Osteoblast (primary cell): ENCODE results near the gene ODAM. TPM values are rescaled to one million over a fixed set of nuclear protein-coding genes. Genes with fewer than 3 reads are reported as not detected.
"Not testable (repeated sequence)": the region's sequence is repeated elsewhere in the genome, so short reads cannot be mapped to it uniquely, and the experiment has no call there.

Experiments used
- DNase-seq: peaks from one replicate; pipeline ENCODE4 v3.0.0; 2011; ENCODE audit warnings: low spot score, mixed read lengths; ENCODE audit not compliant: insufficient read length; ENCODE audit errors: missing footprints
- H2AFZ ChIP-seq: 2 replicates; pipeline ENCODE4 v1.6.0; 2011; ENCODE audit warnings: mild to moderate bottlenecking, low read length
- H3K27ac ChIP-seq: 2 replicates; pipeline ENCODE4 v1.5.1; 2011; ENCODE audit warnings: mild to moderate bottlenecking, low read depth, low read length, moderate library complexity
- H3K27me3 ChIP-seq: 2 replicates; pipeline ENCODE4 v1.6.0; 2012; ENCODE audit warnings: mild to moderate bottlenecking, control low read depth, inconsistent platforms, low read length, moderate library complexity; ENCODE audit not compliant: insufficient read depth
- H3K36me3 ChIP-seq: 2 replicates; pipeline ENCODE4 v1.5.1; 2011; ENCODE audit warnings: mild to moderate bottlenecking, low read length, control low read depth, moderate library complexity; ENCODE audit not compliant: insufficient read depth
- H3K4me1 ChIP-seq: 2 replicates; pipeline ENCODE4 v1.5.1; 2011; ENCODE audit warnings: mild to moderate bottlenecking, low read length, control low read depth, moderate library complexity; ENCODE audit not compliant: insufficient read depth
- H3K4me2 ChIP-seq: 2 replicates; pipeline ENCODE4 v1.6.0; 2011; ENCODE audit warnings: mild to moderate bottlenecking, low read length; ENCODE audit not compliant: insufficient read depth
- H3K4me3 ChIP-seq: fragments of 200-600 bp; sonication (generic); 3 replicates; pipeline ENCODE4 v1.5.1; 2012; ENCODE audit warnings: mild to moderate bottlenecking, low read length, inconsistent platforms; ENCODE audit not compliant: insufficient read depth
- H3K79me2 ChIP-seq: 2 replicates; pipeline ENCODE4 v1.6.0; 2012; ENCODE audit warnings: mild to moderate bottlenecking, low read length, control low read depth, inconsistent platforms; ENCODE audit not compliant: insufficient read depth
- H3K9me3 ChIP-seq: 2 replicates; pipeline ENCODE4 v1.5.1; 2011; ENCODE audit warnings: low read depth, low read length, control low read depth
- H4K20me1 ChIP-seq: 2 replicates; pipeline ENCODE4 v1.6.0; 2012; ENCODE audit warnings: mild to moderate bottlenecking, low read length, control low read depth; ENCODE audit not compliant: insufficient read depth
- total RNA-seq: library from RNA; depleted of rRNA; stranded (reverse); fragments of >200 nt; gene quantifications from 2 replicates; pipeline ENCODE4 v1.2.3, GENCODE V29; 2012
- TF ChIP-seq, protein P1 (sequence below): IDR thresholded peaks from 2 replicates; pipeline ENCODE4 v1.5.1; 2011; ENCODE audit warnings: mild to moderate bottlenecking, low read depth, low read length, moderate library complexity; ENCODE audit errors: extremely low read depth

The ODAM gene
- total RNA-seq, 1 donor = not detected

DNA sequence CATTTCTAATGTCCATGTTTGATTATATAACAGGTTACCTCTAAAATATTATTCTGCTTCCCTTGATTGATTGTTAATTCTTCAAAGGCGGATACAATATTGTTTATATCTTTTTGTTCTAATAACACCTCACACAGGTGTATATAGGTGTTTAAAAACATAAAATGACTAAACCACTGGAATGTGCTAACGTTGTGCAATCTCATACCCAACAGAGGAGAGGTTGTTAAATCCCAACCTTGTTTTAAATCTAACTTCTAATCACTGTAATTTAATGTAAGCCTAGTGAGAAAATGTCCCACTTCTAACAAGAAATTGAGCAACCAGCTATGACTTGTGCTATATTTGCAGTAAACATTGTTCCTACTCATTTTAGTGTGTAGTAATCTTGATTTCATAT is 1.3 kb downstream of the ODAM start:
- TF ChIP-seq, protein P1, sequence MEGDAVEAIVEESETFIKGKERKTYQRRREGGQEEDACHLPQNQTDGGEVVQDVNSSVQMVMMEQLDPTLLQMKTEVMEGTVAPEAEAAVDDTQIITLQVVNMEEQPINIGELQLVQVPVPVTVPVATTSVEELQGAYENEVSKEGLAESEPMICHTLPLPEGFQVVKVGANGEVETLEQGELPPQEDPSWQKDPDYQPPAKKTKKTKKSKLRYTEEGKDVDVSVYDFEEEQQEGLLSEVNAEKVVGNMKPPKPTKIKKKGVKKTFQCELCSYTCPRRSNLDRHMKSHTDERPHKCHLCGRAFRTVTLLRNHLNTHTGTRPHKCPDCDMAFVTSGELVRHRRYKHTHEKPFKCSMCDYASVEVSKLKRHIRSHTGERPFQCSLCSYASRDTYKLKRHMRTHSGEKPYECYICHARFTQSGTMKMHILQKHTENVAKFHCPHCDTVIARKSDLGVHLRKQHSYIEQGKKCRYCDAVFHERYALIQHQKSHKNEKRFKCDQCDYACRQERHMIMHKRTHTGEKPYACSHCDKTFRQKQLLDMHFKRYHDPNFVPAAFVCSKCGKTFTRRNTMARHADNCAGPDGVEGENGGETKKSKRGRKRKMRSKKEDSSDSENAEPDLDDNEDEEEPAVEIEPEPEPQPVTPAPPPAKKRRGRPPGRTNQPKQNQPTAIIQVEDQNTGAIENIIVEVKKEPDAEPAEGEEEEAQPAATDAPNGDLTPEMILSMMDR = no peak
- Histone ChIP-seq H3K4me2 (no peak overlapping the region), H4K20me1 (no peaks in the 10 kb centered on the region), H3K27ac (no peak overlapping the region), H2AFZ (no peak overlapping the region), H3K9me3 (no peaks in the 10 kb centered on the region), H3K79me2 (no peaks in the 10 kb centered on the region), H3K27me3 (no peaks in the 10 kb centered on the region), H3K4me1 (no peaks in the 10 kb centered on the region), H3K4me3 (no peak overlapping the region), H3K36me3 (no peaks in the 10 kb centered on the region)
- DNase-seq = no peak

DNA sequence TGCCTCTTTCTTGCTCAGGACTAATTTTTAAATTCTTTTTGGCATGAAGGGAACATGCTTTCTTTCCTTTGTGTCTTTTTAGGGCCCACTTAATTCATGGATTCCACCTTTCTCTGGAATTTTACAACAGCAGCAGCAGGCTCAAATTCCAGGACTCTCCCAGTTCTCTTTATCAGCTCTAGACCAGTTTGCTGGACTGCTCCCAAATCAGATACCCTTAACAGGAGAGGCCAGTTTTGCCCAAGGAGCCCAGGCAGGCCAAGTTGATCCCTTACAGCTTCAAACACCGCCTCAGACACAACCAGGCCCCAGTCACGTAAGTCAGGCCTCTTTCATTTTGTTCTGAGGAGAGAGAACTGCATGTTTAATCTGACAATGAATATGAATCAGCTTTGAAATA is 2.3 kb downstream of the ODAM start:
- H3K4me3 ChIP-seq = no peak overlapping the region
- no peaks in the 10 kb centered on the region for H3K36me3 ChIP-seq
- no peak overlapping the region for H3K27ac ChIP-seq
- no peak overlapping the region for H3K4me2 ChIP-seq
- no peaks in the 10 kb centered on the region for H3K27me3 ChIP-seq
- no peak overlapping the region for H2AFZ ChIP-seq
- H3K79me2 ChIP-seq = no peaks in the 10 kb centered on the region
- H3K9me3 ChIP-seq = no peaks in the 10 kb centered on the region
- no peaks in the 10 kb centered on the region for H4K20me1 ChIP-seq
- TF ChIP-seq, protein P1 = no peak
- no peak for DNase-seq
- H3K4me1 ChIP-seq = no peaks in the 10 kb centered on the region

DNA sequence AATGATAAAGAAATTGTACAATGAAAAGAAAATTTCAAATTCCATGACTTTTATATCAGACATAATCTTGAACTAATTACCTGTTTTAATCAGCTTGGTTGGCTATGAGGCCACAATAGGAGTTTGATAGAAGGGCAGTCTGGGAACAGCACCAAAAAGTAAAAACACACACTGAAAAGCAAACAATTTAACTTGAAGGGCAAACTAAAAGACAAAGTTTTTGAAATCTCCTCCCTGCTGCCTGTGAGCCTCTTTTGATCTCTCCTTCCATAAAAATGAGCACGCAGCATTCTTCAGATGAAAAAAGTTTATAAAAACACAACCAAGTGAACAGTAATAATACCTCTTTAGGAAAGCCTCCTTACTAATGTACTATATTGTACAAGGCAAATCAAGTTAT is 8.1 kb downstream of the ODAM start:
- no peaks in the 10 kb centered on the region for H3K36me3 ChIP-seq
- DNase-seq = no peak
- H3K79me2 ChIP-seq = no peaks in the 10 kb centered on the region
- TF ChIP-seq, protein P1 = no peak
- no peak overlapping the region for H3K4me3 ChIP-seq
- no peak overlapping the region for H2AFZ ChIP-seq
- no peaks in the 10 kb centered on the region for H3K27me3 ChIP-seq
- no peak overlapping the region for H3K4me2 ChIP-seq
- no peaks in the 10 kb centered on the region for H3K9me3 ChIP-seq
- H3K27ac ChIP-seq = no peak overlapping the region
- no peaks in the 10 kb centered on the region for H3K4me1 ChIP-seq
- H4K20me1 ChIP-seq = no peaks in the 10 kb centered on the region

GRCh38 chr4:70212752-70213151 is 17.2 kb downstream of the ODAM start:
- not testable (repeated sequence) for H3K4me1 ChIP-seq, H3K4me2 ChIP-seq, H3K9me3 ChIP-seq, H3K4me3 ChIP-seq, H3K36me3 ChIP-seq, H3K27ac ChIP-seq, H4K20me1 ChIP-seq, H3K79me2 ChIP-seq, H2AFZ ChIP-seq, H3K27me3 ChIP-seq, DNase-seq

DNA sequence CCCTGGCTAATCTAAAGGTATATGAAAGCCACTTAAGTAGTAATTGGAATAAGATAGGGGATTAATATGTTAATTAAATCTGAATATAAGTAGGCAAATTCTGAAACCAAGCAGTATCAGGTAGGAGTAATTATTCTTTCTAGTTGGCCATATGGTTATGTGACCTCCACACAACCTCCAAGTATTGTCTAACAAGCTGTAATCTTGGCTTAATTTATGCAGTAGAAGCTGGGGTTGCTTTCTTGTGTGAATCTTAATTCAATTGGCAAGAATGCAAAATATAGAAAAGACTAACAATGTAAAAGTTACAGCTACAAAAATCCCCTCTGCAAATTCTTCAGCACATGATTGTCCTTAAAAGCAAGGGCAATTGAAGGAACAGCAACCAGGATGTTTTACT is 20.6 kb downstream of the ODAM start:
- H3K9me3 ChIP-seq, H3K4me3 ChIP-seq, H3K36me3 ChIP-seq, H3K4me1 ChIP-seq, H3K79me2 ChIP-seq, H3K27ac ChIP-seq, H4K20me1 ChIP-seq, H3K27me3 ChIP-seq, H3K4me2 ChIP-seq, H2AFZ ChIP-seq, DNase-seq: not testable (repeated sequence)

DNA sequence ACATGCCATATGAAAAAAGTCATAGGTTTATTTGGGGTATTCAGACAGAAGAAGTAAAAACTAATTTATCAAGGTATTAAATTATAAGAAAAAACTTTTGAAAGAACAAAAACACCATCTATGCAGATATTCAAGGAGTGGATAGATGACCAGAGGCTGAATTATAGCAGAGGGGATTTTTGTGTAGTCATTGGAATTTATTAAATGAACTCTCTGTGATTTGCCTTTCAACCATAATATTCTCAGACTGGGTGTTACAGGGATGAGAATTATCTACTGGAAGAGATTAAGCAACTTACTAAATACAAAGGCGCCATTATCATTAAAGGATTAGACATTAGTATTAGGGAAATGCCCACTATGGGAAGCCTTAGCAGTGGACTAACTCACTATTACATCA is 21.0 kb downstream of the ODAM start:
- not testable (repeated sequence) for H3K36me3 ChIP-seq, H3K4me2 ChIP-seq, H3K27me3 ChIP-seq, H3K4me1 ChIP-seq, H3K79me2 ChIP-seq, H3K4me3 ChIP-seq, H3K9me3 ChIP-seq, H4K20me1 ChIP-seq, H3K27ac ChIP-seq, DNase-seq, H2AFZ ChIP-seq

DNA sequence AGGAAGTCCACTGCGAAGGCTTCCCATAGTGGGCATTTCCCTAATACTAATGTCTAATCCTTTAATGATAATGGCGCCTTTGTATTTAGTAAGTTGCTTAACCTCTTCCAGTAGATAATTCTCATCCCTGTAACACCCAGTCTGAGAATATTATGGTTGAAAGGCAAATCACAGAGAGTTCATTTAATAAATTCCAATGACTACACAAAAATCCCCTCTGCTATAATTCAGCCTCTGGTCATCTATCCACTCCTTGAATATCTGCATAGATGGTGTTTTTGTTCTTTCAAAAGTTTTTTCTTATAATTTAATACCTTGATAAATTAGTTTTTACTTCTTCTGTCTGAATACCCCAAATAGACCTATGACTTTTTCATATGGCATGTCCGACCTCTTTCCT is 25.9 kb downstream of the ODAM start:
- not testable (repeated sequence) for H4K20me1 ChIP-seq, DNase-seq, H3K4me1 ChIP-seq, H2AFZ ChIP-seq, H3K79me2 ChIP-seq, H3K9me3 ChIP-seq, H3K4me3 ChIP-seq, H3K36me3 ChIP-seq, H3K27me3 ChIP-seq, H3K27ac ChIP-seq, H3K4me2 ChIP-seq
